HL-60 (cell line): Measurements from ENCODE around the gene FOXP1.

Experiments
- DNase-seq, 2 experiments: peaks; one replicate each; pipeline ENCODE4 v3.0.0-alpha.2; 2010 to 2020; ENCODE audit warnings: low read depth in 1 of 2, low spot score in 1 of 2
- H3K27ac ChIP-seq: fragments of 250-450 bp; sonication (Bioruptor Pico); replicated peaks from 2 replicates; pipeline ENCODE4 v1.5.1; 2020; ENCODE audit warnings: mild to moderate bottlenecking, moderate library complexity
- H3K27me3 ChIP-seq: fragments of 250-450 bp; sonication (Bioruptor Pico); 2 replicates; pipeline ENCODE4 v1.5.1; 2021; ENCODE audit warnings: mild to moderate bottlenecking, moderate library complexity; ENCODE audit not compliant: insufficient read depth, poor library complexity, severe bottlenecking
- H3K4me3 ChIP-seq: replicated peaks from 2 replicates; pipeline ENCODE4 v1.5.1; 2011; ENCODE audit warnings: mild to moderate bottlenecking, control low read depth, low read length; ENCODE audit not compliant: insufficient read depth
- CTCF ChIP-seq: IDR thresholded peaks from one replicate; pipeline ENCODE4 v1.5.1; 2011; ENCODE audit warnings: low read length, control low read depth, inconsistent platforms; ENCODE audit not compliant: insufficient read depth
- GABPA ChIP-seq: IDR thresholded peaks from 2 replicates; pipeline ENCODE4 v1.6.1; 2012; ENCODE audit warnings: low read depth
- POLR2AphosphoS5 ChIP-seq: IDR thresholded peaks from 2 replicates; pipeline ENCODE4 v1.6.1; 2012; ENCODE audit warnings: low read depth
- SPI1 ChIP-seq: IDR thresholded peaks from 2 replicates; pipeline ENCODE4 v1.6.1; 2012; ENCODE audit warnings: low read depth, mild to moderate bottlenecking, borderline replicate concordance
- TF ChIP-seq, protein P1 (sequence below): IDR thresholded peaks from 2 replicates; pipeline ENCODE4 v1.6.1; 2012; ENCODE audit warnings: low read depth; ENCODE audit not compliant: insufficient replicate concordance

FOXP1 gene

DNA sequence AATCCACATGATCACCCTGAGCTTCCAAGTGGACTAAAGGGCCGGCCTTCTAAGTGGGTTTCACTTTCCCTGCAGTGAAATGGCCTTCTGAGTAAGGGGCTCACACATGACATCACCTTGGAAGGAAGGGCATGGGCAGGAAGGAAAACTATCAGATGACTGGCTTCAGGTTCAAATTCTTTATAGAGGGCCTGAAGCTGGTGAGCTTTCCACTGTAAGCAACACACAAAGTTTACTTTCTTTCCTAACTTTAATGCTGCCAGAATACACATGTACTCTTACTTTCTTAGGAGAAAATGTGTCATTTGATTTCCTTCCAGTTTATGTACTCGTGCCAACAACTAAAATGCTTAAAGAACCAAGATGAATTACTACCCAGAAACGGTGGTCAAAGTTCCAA, 475.6 kb downstream of the FOXP1 start:
- DNase-seq: no peak
- H3K27me3 ChIP-seq: no peaks in the 10 kb centered on the region
- H3K4me3 ChIP-seq: no peak overlapping the region
- TF ChIP-seq, protein P1, sequence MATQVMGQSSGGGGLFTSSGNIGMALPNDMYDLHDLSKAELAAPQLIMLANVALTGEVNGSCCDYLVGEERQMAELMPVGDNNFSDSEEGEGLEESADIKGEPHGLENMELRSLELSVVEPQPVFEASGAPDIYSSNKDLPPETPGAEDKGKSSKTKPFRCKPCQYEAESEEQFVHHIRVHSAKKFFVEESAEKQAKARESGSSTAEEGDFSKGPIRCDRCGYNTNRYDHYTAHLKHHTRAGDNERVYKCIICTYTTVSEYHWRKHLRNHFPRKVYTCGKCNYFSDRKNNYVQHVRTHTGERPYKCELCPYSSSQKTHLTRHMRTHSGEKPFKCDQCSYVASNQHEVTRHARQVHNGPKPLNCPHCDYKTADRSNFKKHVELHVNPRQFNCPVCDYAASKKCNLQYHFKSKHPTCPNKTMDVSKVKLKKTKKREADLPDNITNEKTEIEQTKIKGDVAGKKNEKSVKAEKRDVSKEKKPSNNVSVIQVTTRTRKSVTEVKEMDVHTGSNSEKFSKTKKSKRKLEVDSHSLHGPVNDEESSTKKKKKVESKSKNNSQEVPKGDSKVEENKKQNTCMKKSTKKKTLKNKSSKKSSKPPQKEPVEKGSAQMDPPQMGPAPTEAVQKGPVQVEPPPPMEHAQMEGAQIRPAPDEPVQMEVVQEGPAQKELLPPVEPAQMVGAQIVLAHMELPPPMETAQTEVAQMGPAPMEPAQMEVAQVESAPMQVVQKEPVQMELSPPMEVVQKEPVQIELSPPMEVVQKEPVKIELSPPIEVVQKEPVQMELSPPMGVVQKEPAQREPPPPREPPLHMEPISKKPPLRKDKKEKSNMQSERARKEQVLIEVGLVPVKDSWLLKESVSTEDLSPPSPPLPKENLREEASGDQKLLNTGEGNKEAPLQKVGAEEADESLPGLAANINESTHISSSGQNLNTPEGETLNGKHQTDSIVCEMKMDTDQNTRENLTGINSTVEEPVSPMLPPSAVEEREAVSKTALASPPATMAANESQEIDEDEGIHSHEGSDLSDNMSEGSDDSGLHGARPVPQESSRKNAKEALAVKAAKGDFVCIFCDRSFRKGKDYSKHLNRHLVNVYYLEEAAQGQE: no peak
- no peak overlapping the region for H3K27ac ChIP-seq

- TF ChIP-seq POLR2AphosphoS5 (no peak), GABPA (no peak), CTCF (no peak), SPI1 (no peak)
- TF ChIP-seq, protein P1: no peak
- no peak for DNase-seq
- H3K27ac ChIP-seq: no peak overlapping the region
- no peaks in the 10 kb centered on the region for H3K27me3 ChIP-seq
- H3K4me3 ChIP-seq: no peak overlapping the region
These were observed 478.6 kb downstream of the FOXP1 start for GRCh38 chr3:71104976-71105375.

DNA sequence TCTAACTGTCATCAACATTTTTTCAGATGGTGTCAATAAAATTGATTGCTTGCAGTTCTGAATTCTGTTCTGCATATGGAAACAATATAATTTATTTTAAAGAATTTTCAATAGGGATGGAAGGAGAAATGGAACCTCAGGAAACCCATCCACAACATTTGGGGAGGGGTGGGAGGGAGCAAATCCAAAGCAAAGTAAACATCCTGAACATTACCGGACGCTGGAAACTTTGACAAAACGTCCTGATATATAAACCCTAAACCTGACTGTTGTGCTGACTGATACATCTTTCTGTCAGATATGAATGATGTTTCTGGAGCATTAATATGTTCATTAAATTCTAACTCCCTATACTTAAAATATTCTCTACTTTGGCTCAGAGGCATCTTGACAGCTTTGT, 479.0 kb downstream of the FOXP1 start:
- Histone ChIP-seq H3K27me3 (no peaks in the 10 kb centered on the region), H3K4me3 (no peak overlapping the region), H3K27ac (no peak overlapping the region)
- no peak for DNase-seq
- no peak for TF ChIP-seq POLR2AphosphoS5
- TF ChIP-seq, protein P1: no peak
- TF ChIP-seq SPI1: no peak
- TF ChIP-seq CTCF: no peak
- TF ChIP-seq GABPA: no peak

DNA sequence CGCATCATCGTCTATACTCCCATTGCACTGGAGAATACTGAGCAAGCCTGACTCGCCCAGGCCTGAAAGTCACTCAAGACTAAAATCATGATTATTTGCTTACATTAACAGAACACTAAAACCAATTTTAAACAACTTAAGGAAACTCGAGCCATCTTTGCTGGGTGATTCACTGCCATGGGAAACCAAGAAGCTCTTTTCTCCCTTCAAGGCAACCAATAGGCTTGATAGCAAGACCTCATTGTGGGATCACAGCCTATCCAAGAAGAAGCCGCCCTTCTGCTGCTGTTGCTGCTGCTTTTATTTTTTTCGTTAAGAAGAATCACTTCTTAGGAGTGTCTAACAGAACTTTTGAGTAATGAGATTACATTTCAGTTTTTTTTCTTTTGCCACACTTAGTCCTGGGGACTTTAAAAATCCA, 479.4 kb downstream of the FOXP1 start:
- H3K27me3 ChIP-seq: no peaks in the 10 kb centered on the region
- DNase-seq: no peak
- H3K27ac ChIP-seq: no peak overlapping the region
- TF ChIP-seq, protein P1: no peak
- TF ChIP-seq GABPA (no peak), SPI1 (no peak), CTCF (no peak), POLR2AphosphoS5 (no peak)
- no peak overlapping the region for H3K4me3 ChIP-seq
